MV-4-11 (cell line): ENCODE results near the gene CCT7.
A peak's percentile ranks its signal among the peaks of the same experiment; 100 is the strongest.
"Not testable (repeated sequence)": the region's sequence is repeated elsewhere in the genome, so short reads cannot be mapped to it uniquely, and the experiment has no call there.

ENCODE experiments used
- DNase-seq: peaks from one replicate; lab custom pipeline; 2025; lab: John Stamatoyannopoulos, UW

Gene CCT7

GRCh38 chr2:73254343-73255006, 20.4 kb downstream of the CCT7 start:
- no peak for DNase-seq

DNA sequence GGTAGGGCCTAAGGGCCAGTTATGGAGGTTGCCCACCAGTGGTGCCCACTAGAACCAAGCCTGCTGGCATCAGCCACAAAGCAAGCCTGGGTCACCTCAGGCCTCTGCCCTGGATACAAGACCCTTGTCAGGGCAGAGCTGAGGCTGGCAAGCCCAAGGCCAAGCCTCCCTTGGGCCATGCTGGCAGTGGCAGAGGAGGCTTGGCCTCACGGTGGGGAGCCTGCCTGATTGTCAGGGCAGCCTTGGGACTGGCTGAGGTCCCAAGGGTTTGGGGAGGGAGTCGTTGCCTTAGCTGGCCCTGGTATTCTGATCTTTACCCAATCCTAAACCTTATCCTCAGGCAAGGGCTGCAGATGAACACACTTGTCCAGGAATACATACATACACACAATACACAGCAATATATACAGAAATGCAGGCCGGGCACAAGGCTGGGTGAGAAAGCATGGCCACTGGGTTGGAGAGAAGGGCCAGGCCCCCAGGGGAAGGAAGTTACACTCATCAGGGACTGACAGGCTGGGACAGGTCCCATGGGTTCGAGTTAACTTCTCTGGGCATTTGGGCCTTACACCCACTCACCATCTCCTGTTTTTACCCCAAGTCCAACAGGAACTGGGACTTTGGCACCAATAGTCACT, 21.0 kb downstream of the CCT7 start:
- DNase-seq: no peak

- no peak for DNase-seq
Measured at GRCh38 chr2:73255907-73256617, 22.0 kb downstream of the CCT7 start.

GRCh38 chr2:73256618-73256922, 22.5 kb downstream of the CCT7 start:
- DNase-seq: no peak

DNA sequence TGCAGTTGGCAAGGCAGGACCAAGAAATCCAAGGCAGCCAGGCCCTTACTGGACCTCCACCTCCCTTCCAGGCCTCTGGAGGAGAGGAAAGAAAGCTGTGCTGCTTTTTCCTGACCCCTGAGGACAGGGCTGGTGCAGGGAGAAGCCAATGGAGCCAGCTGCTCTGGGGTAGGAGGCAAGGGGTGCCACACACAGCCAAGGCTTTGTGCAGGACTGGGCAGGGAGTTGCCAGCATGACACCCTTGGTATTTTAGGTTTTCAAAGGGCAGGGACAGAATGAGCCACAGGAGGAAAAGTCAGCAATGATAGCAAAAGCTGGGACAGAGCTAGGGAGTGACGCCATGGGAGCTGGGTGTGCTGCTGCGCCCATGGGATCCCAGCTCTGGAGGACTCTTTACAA, 22.9 kb downstream of the CCT7 start:
- no peak for DNase-seq

GRCh38 chr2:73257425-73258125, 23.5 kb downstream of the CCT7 start:
- peak; percentile 77 for DNase-seq

DNA sequence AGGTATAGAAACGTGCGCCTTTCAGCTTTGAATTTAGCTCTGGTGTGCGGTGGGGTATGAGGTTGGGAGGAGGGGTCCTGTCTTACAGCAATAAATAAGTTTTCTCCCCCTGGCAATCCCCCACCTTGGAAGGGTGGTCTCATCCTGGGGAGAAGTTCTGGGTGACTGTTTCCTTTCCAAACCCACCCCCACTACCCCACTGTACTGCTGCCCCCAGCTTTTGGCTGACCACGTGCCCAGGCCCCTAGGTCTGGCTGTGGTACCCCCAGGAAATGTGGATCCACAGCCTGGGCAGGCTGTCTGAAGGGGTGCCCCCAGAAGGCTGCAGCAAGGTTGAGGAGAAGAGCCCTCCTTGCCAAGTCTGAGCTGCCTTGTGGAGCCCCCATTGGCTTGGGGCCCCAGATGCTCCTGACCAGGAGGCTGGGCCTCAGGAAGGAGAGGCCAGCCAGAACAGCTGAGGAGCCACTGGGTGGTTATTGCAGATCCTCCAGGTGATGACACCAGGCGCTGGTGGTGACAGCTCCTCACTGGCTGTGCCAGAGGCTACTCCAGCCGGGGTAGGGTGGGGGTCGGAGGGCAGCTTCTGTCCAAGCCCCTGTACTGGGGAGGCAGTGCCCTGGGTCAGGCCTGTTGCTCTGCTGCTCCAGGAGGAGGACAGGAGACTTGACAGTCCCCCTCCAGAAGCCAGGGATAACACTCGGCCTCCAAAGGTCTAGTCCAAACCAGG, 24.2 kb downstream of the CCT7 start:
- DNase-seq: no peak

DNA sequence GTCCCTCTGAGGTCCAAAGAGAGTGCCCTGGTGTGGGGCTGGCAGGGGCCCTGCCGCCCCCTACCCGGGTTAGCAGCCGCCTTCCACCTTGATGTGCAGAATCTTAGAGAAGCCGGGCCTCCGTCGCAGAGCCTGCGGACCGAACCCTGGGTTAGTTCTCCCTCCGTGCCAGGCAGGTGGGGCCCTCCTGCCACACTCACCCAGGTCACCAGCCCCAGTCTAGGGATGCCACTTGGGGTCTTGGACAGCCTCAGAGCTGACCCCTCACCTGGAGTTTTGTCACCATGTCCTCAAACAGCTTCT, 24.8 kb downstream of the CCT7 start:
- no peak for DNase-seq

GRCh38 chr2:73259276-73259675, 25.2 kb downstream of the CCT7 start:
- no peak for DNase-seq

- no peak for DNase-seq
Measured at GRCh38 chr2:73259704-73260337, 25.7 kb downstream of the CCT7 start.

DNA sequence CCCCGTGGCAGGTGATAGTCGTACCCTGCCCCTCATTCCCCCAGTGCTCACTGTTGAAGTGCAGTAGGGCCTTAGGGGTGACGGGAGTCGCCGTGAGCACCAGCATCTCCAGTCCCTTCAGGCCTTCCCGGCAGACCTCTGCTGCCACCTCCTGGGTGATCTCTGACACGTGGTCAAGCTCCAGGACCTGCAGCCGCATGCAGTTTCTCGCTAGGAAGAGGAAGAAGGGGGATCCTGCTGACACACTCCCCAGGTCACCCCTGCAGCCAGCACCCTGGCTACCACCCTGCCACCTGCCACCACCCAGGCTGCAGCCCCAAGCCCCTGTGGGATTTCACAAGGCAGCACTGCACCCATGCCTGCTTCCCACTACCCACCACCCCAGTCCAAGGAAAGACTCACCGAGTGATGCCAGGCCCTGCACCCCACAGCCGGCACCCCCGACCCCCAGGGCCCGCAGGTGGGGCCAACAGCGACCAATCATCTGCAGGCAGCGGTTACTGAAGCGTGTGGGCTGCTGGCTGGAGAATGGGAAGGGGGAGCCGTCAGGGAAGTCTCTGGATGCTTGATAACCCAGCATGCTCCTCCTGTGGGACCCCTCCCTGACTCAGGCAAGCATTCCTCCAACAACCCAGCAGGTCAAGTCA, 26.4 kb downstream of the CCT7 start:
- DNase-seq: peak; percentile 45

DNA sequence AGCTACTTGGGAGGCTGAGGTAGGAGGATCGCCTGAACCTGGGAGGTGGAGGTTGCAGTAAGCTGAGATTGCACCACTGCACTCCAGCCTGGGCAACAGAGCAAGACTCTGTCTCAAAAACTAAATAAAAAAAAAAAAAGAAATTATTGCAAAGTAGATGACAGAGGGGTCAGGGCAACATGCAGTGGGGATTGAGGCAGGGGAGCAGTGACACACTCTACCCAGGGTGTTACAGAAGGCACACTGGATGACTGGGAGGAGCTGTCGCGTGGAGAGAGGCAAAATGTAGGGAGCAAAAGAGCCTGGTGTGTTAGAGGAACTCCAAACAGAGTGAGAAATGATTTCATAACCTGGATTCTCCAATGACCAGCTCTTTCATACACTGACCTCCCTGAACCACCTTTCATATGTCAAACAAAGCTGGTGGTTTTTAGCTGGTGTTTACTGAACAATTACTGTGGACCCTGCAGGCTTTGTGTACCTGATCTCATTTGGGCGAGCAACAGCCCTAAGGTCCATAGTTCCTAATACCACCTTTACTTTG, 28.1 kb downstream of the CCT7 start:
- no peak for DNase-seq

GRCh38 chr2:73262691-73263429, 28.8 kb downstream of the CCT7 start:
- not testable (repeated sequence) for DNase-seq

DNA sequence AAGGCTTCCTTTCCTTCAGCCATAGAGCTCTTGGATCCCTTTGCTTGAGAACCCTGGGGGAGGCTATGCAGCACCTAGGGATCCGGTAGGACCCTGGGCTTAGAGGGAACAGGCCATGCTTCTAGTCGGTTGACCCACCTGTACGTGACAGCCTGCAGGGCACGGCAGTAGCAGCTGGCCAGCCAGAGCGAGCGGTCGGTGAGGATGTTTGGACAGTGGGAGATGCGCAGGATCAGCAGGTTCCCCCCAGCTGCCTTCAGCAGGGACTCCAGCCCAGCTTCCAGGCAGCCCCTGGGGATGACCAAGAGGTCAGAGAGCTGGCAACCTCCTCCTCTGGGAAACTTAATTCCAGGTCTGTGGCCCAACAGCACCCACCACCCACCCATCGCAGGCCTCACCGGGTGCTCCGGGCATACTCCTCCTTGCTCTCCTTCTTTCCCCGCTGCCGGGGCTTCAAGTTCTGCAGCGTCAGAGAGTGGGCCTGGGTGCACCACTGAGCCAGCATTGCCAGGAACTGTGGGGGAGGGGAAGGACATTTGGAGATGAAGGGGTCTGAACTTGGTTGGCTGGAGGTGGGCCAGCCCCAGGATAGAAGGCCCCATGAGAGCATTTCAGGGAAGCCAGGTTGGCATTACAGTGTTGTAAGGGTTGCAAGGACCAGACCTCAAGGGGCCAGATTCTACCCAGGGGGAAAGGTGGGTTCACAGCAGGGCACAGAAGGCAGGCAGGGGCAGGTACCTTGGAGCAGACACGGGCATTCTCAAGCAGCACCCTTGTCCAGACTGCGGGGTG, 29.6 kb downstream of the CCT7 start:
- no peak for DNase-seq

DNA sequence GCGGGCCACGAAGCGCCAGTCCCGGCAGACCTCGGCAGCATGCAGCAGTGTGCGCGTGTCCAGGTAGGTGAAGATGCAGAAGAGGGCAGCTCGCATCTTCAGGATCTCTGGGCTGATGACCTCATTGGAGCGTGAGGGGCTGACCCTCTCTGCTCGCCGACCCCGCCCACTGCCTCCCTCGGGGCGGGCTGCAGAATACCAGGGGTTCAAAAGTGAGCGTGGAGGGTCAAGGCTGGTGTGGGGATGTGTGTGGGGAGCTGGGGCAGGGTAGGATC, 30.2 kb downstream of the CCT7 start:
- DNase-seq: no peak

- no peak for DNase-seq
Measured at GRCh38 chr2:73264783-73265182, 30.7 kb downstream of the CCT7 start.

- DNase-seq: no peak
Measured at GRCh38 chr2:73265298-73266060, 31.4 kb downstream of the CCT7 start.

GRCh38 chr2:73266061-73266901, 32.2 kb downstream of the CCT7 start:
- no peak for DNase-seq
